K562 (cell line): ENCODE data around the gene TPD52L1. TPM values are rescaled to one million over a fixed set of nuclear protein-coding genes. Genes with fewer than 3 reads are reported as not detected.

ENCODE experiments used
- HOMEZ ChIP-seq: fragments of 250-450 bp; sonication (Bioruptor Pico); IDR thresholded peaks from 2 replicates; pipeline ENCODE4 v1.4.0; 2020; ENCODE audit warnings: mild to moderate bottlenecking, moderate library complexity
- NUFIP1 ChIP-seq: fragments of 450-650 bp; IDR thresholded peaks from 2 replicates; pipeline ENCODE4 v1.6.1; 2018; ENCODE audit not compliant: partially characterized antibody
- RFX1 ChIP-seq: fragments of 450-650 bp; IDR thresholded peaks from 2 replicates; pipeline ENCODE4 v1.6.1; 2016; ENCODE audit warnings: mild to moderate bottlenecking, moderate library complexity
- ZBTB43 ChIP-seq: sonication (generic); formaldehyde crosslinking; IDR thresholded peaks from 2 replicates; pipeline ENCODE4 v1.8.0; 2023; ENCODE audit warnings: mild to moderate bottlenecking, missing genetic modification reagents
- ZNF146 ChIP-seq: IDR thresholded peaks from one replicate; pipeline ENCODE4 v1.6.1; 2018; ENCODE audit warnings: missing compliant biosample characterization; ENCODE audit not compliant: unreplicated experiment
- polyA plus RNA-seq, 8 experiments: library from polyadenylated mRNA; depleted of rRNA in 4 of 8; stranded (reverse) in 5 of 8; unstranded in 3 of 8; fragments of >200 nt; fragmentation: Nextera tagmentation in 2 of 8; fragmentation: Illumina TruSeq in 1 of 8; extraction: Ambion mirVana in 2 of 8; extraction: Trizol in 1 of 8; gene quantifications; 2 replicates each; pipeline versions ENCODE4 v1.2.1 to v1.2.3, GENCODE V29; 2011 to 2014; ENCODE audit warnings: inconsistent platforms in 1 of 8, missing spikeins in 1 of 8
- total RNA-seq, 7 experiments: library from RNA; depleted of rRNA in 6 of 7; stranded (reverse); fragments of >200 nt in 6 of 7; fragmentation: Illumina TruSeq in 2 of 7; extraction: Trizol in 2 of 7; gene quantifications; 2 replicates each; pipeline versions ENCODE4 v1.2.1 to v1.2.3, GENCODE V29; 2011 to 2021; ENCODE audit warnings: low replicate concordance in 1 of 7
- TF ChIP-seq, protein P1 (sequence below): fragments of 150-350 bp; IDR thresholded peaks from 2 replicates; pipeline ENCODE4 v1.6.1; 2014; ENCODE audit warnings: low read depth, mild to moderate bottlenecking, low read length, borderline replicate concordance

The TPD52L1 gene
- total and polyA plus RNA-seq, 9 of the 15 experiments (the other 6 are each of a cell fraction or from before 2014, with no cell fraction given): 12.9 to 149 (median 75.7) TPM

GRCh38 chr6:125197795-125198269 lies 44.3 kb downstream of the TPD52L1 start (continued):
- no peak for TF ChIP-seq ZNF146
- TF ChIP-seq RFX1: no peak
- TF ChIP-seq, protein P1, sequence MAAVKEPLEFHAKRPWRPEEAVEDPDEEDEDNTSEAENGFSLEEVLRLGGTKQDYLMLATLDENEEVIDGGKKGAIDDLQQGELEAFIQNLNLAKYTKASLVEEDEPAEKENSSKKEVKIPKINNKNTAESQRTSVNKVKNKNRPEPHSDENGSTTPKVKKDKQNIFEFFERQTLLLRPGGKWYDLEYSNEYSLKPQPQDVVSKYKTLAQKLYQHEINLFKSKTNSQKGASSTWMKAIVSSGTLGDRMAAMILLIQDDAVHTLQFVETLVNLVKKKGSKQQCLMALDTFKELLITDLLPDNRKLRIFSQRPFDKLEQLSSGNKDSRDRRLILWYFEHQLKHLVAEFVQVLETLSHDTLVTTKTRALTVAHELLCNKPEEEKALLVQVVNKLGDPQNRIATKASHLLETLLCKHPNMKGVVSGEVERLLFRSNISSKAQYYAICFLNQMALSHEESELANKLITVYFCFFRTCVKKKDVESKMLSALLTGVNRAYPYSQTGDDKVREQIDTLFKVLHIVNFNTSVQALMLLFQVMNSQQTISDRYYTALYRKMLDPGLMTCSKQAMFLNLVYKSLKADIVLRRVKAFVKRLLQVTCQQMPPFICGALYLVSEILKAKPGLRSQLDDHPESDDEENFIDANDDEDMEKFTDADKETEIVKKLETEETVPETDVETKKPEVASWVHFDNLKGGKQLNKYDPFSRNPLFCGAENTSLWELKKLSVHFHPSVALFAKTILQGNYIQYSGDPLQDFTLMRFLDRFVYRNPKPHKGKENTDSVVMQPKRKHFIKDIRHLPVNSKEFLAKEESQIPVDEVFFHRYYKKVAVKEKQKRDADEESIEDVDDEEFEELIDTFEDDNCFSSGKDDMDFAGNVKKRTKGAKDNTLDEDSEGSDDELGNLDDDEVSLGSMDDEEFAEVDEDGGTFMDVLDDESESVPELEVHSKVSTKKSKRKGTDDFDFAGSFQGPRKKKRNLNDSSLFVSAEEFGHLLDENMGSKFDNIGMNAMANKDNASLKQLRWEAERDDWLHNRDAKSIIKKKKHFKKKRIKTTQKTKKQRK: no peak
- no peak for TF ChIP-seq NUFIP1
- TF ChIP-seq HOMEZ (CRISPR knock-in tag): no peak
- TF ChIP-seq ZBTB43 (CRISPR knock-in tag): no peak
